HG03521 (cell line): ENCODE results near the gene ERICH2.

Experiments used
- ATAC-seq: cut with Tn5 transposase; IDR thresholded peaks from one replicate; pipeline ENCODE4 v1.9.1; 2021; ENCODE audit warnings: mild to moderate bottlenecking, moderate library complexity; ENCODE audit not compliant: unreplicated experiment

The ERICH2 gene

GRCh38 chr2:170836027-170836426, 65.8 kb downstream of the ERICH2 start:
- ATAC-seq = no peak

GRCh38 chr2:170840717-170841210, 70.6 kb downstream of the ERICH2 start:
- ATAC-seq = no peak

GRCh38 chr2:170842785-170843184, 72.6 kb downstream of the ERICH2 start:
- ATAC-seq = no peak

GRCh38 chr2:170843656-170844055, 73.5 kb downstream of the ERICH2 start:
- ATAC-seq = no peak

GRCh38 chr2:170845343-170845742, 75.2 kb downstream of the ERICH2 start:
- no peak for ATAC-seq

GRCh38 chr2:170846314-170846713, 76.1 kb downstream of the ERICH2 start:
- ATAC-seq = no peak

GRCh38 chr2:170847716-170848115, 77.5 kb downstream of the ERICH2 start:
- ATAC-seq = no peak
